Esophagus squamous epithelium (tissue), 5 donors: ENCODE results near the gene SLC1A2. TPM values are rescaled to one million over a fixed set of nuclear protein-coding genes. Genes with fewer than 3 reads are reported as not detected.

Experiments used
- DNase-seq: peaks from one replicate; lab custom pipeline; 2025; lab: John Stamatoyannopoulos, UW
- H3K27ac ChIP-seq, 4 donors: fragments of 200-600 bp; sonication (generic); one replicate each; pipeline ENCODE4 v1.5.1; 2016 to 2019; ENCODE audit warnings: mild to moderate bottlenecking in 1 of 4
- H3K27me3 ChIP-seq, 4 donors: fragments of 200-600 bp; sonication (generic); 1 replicate in 3 of 4; 2 replicates in 1 of 4; pipeline versions ENCODE4 v1.5.1 to v1.6.0; 2017 to 2021; ENCODE audit warnings: antibody characterized with exemption in 1 of 4
- H3K36me3 ChIP-seq, 3 donors: fragments of 200-600 bp; sonication (generic); one replicate each; pipeline ENCODE4 v1.5.1; 2016 to 2019
- H3K4me1 ChIP-seq, 3 donors: fragments of 200-600 bp; sonication (generic); one replicate each; pipeline ENCODE4 v1.5.1; 2017 to 2019
- H3K4me3 ChIP-seq, 4 donors: fragments of 200-600 bp; sonication (generic); 1 replicate in 3 of 4; 2 replicates in 1 of 4; pipeline ENCODE4 v1.5.1; 2016 to 2019; ENCODE audit warnings: mild to moderate bottlenecking in 2 of 4, moderate library complexity in 1 of 4
- H3K9me3 ChIP-seq, 3 donors: fragments of 200-600 bp; sonication (generic); one replicate each; pipeline ENCODE4 v1.5.1; 2016 to 2019
- CTCF ChIP-seq, 6 experiments: fragments of 450-650 bp in 4 of 6; fragments of 200-600 bp in 2 of 6; sonication (generic) in 2 of 6; IDR thresholded peaks; one replicate each; pipeline ENCODE4 v1.5.1; 2016 to 2019; ENCODE audit warnings: antibody characterized with exemption in 6 of 6, mild to moderate bottlenecking in 4 of 6, moderate library complexity in 4 of 6
- POLR2A ChIP-seq, 4 donors: fragments of 450-650 bp; IDR thresholded peaks; one replicate each; pipeline ENCODE4 v1.6.1; 2017; ENCODE audit warnings: antibody characterized with exemption in 4 of 4, mild to moderate bottlenecking in 4 of 4, moderate library complexity in 3 of 4
- WGBS, 2 donors: methylation state at CpG; one replicate each; pipeline ENCODE4 v1.1.5; 2018; 5-methylcytosine and 5-hydroxymethylcytosine counted together
- intact Hi-C: fragments of 100-400 bp; cut with DNase I; formaldehyde crosslinking; loops from one replicate; pipeline ENCODE4 v1.15.0; 2022
- total RNA-seq, 4 donors: library from RNA; depleted of rRNA; stranded (reverse); fragments of >200 nt; gene quantifications; one replicate each; pipeline ENCODE4 v1.1.0, GENCODE V29; 2016
- donor health status: DM: yes; HTN: yes; CAD: no.

Gene SLC1A2
- total RNA-seq, 4 donors from 2014 or later: 0.04 to 0.61 (median 0.19) TPM; not detected in 1

DNA sequence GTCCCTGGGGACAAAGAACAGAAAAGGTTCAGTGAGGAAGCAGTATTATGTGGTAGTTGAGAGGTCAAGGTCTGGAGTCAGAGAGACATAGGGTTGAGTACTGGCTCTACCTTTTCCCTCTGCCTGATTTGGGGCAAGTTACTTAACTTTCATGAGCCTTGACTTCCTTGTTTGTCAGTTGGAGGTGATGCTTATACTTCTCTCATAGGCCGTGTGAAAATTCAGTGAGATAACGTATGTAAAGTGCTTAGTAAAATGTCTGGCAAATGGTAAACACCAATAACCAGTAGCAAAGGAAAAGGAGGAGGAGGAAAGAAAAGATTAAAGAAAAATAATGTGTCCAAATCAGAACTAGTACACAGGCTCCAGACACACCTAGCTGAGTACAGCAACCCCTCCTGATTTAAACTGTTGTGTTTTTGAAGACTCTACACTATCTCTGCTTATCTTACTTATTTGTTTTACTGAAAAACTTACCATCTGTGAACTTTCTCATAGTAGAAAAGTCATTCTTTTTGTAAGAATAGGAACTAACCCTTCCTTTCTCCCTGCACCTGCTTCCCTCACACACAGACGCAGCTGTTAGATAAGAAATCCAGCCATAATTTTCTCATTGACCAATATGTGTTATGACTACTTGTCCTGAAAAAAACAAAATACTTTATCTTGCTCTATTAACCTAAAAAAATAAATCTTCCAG, 153.5 kb downstream of the SLC1A2 start:
- Histone ChIP-seq H3K27me3 (peaks cover 0 to 5% (median 0%) of the 10 kb centered on the region in 4 donors), H3K27ac (no peak overlapping the region), H3K9me3 (no peaks in the 10 kb centered on the region), H3K36me3 (no peaks in the 10 kb centered on the region), H3K4me3 (no peak overlapping the region), H3K4me1 (peaks cover 0 to 19% (median 5%) of the 10 kb centered on the region in 3 donors)
- intact Hi-C loops: no loop called here
- whole genome bisulfite sequencing, 2 donors: 55 to 56% methylated on average over 3 of the region's 3 CpGs
- no peak for TF ChIP-seq POLR2A (IDR thresholded peaks at IDR 0.05)
- TF ChIP-seq CTCF (IDR thresholded peaks at IDR 0.05): no peak
- DNase-seq: no peak

GRCh38 chr11:35262735-35263134, 156.6 kb downstream of the SLC1A2 start:
- intact Hi-C loops: no loop called here
- Histone ChIP-seq H3K9me3 (no peaks in the 10 kb centered on the region), H3K4me1 (peaks cover 0 to 38% (median 5%) of the 10 kb centered on the region in 3 donors), H3K27me3 (peaks cover 0 to 11% (median 0%) of the 10 kb centered on the region in 4 donors), H3K27ac (no peak overlapping the region), H3K36me3 (no peaks in the 10 kb centered on the region), H3K4me3 (no peak overlapping the region)
- no peak for DNase-seq
- TF ChIP-seq POLR2A (IDR thresholded peaks at IDR 0.05) (no peak), CTCF (IDR thresholded peaks at IDR 0.05) (no peak)

- no peaks in the 10 kb centered on the region for H3K36me3 ChIP-seq
- intact Hi-C loops: no loop called here
- H3K9me3 ChIP-seq: no peaks in the 10 kb centered on the region
- peaks cover 0 to 15% (median 0%) of the 10 kb centered on the region in 4 donors for H3K27me3 ChIP-seq
- no peak overlapping the region for H3K4me3 ChIP-seq
- peaks cover 0 to 41% (median 5%) of the 10 kb centered on the region in 3 donors for H3K4me1 ChIP-seq
- H3K27ac ChIP-seq: no peak overlapping the region
- WGBS, 2 donors: 83 to 86% methylated on average over 3 of the region's 3 CpGs
- TF ChIP-seq POLR2A (IDR thresholded peaks at IDR 0.05) (no peak), CTCF (IDR thresholded peaks at IDR 0.05) (no peak)
- no peak for DNase-seq
Measured at GRCh38 chr11:35262056-35262455, 157.3 kb downstream of the SLC1A2 start.

- no peaks in the 10 kb centered on the region for H3K9me3 ChIP-seq
- intact Hi-C loops: no loop called here
- H3K27me3 ChIP-seq: peaks cover 0 to 16% (median 0%) of the 10 kb centered on the region in 4 donors
- WGBS, 2 donors: 42 to 44% methylated on average over 1 of the region's 1 CpG
- peak overlapping the region in 2 of 4 donors; percentile 36 to 50 for H3K27ac ChIP-seq
- DNase-seq: no peak
- TF ChIP-seq CTCF (IDR thresholded peaks at IDR 0.05): peak in 1 of 6 experiments; percentile 27
- TF ChIP-seq POLR2A (IDR thresholded peaks at IDR 0.05): no peak
- H3K4me1 ChIP-seq: peaks cover 0 to 42% (median 5%) of the 10 kb centered on the region in 3 donors
- no peaks in the 10 kb centered on the region for H3K36me3 ChIP-seq
- no peak overlapping the region for H3K4me3 ChIP-seq
Measured at GRCh38 chr11:35261197-35261596, 158.2 kb downstream of the SLC1A2 start.

- no peak for DNase-seq
Measured at GRCh38 chr11:35260342-35260985, 158.9 kb downstream of the SLC1A2 start.

More at GRCh38 chr11:35260342-35260985, 158.9 kb downstream of the SLC1A2 start:
- Histone ChIP-seq H3K27me3 (peaks cover 0 to 16% (median 0%) of the 10 kb centered on the region in 4 donors), H3K36me3 (no peaks in the 10 kb centered on the region), H3K4me3 (no peak overlapping the region), H3K9me3 (no peaks in the 10 kb centered on the region), H3K4me1 (peaks cover 0 to 40% (median 0%) of the 10 kb centered on the region in 3 donors), H3K27ac (peak overlapping the region in 3 of 4 donors; percentile 1 to 50 (median 36))
- 19 to 23% methylated on average over 10 of the region's 10 CpGs for WGBS, 2 donors
- intact Hi-C loops: no loop called here
- TF ChIP-seq POLR2A (IDR thresholded peaks at IDR 0.05) (no peak), CTCF (IDR thresholded peaks at IDR 0.05) (no peak)
